ENCODE data around the gene CLCN6.

DNA sequence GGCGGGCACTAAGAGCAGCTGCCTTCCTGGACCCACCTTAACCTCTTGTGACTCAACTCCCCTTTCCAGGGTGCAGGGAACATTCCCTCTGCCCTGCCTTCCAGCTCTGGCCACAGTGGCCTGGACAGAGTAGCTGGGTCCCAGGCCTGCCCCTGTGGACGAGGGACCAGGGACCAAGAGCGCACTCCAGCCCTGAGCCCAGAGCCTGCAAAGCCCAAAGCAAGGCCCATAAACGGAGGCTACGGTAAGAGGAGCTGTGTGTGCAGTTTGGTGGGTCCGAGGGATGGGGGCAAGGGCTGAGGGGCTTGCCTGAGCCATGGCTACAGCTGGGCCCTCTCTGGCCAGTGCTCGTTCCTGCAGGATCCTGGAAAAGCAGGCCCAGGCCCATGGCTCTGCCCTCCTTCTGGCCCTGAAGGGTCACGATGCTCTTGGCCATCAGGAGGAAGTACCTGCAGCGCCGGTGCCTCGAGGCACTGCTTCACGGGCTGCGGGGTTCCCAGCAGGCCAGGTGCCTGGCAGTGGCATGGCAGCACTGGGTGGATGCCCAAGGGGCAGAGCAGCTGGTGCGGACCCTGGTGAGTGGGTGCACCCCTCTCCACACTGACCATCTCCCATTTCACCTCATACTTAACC lies 18.1 kb upstream of the CLCN6 start:
- TF ChIP-seq CTCF (IDR thresholded peaks at IDR 0.05; ENCODE audit: poor library complexity, severe bottlenecking), result no peak
- TF ChIP-seq EZH2 (IDR thresholded peaks at IDR 0.05; ENCODE audit: borderline replicate concordance, insufficient read depth, low read length, poor library complexity, severe bottlenecking), result no peak
- no peak for TF ChIP-seq POLR2AphosphoS5 (IDR thresholded peaks at IDR 0.05)
- no peak for TF ChIP-seq EP300 (conservative IDR thresholded peaks at IDR 0.05; ENCODE audit: poor library complexity, severe bottlenecking)
- TF ChIP-seq RAD21 (conservative IDR thresholded peaks at IDR 0.05), result no peak
- no peak for TF ChIP-seq TAF1 (IDR thresholded peaks at IDR 0.05; ENCODE audit: low read depth)
- TF ChIP-seq, protein P1, sequence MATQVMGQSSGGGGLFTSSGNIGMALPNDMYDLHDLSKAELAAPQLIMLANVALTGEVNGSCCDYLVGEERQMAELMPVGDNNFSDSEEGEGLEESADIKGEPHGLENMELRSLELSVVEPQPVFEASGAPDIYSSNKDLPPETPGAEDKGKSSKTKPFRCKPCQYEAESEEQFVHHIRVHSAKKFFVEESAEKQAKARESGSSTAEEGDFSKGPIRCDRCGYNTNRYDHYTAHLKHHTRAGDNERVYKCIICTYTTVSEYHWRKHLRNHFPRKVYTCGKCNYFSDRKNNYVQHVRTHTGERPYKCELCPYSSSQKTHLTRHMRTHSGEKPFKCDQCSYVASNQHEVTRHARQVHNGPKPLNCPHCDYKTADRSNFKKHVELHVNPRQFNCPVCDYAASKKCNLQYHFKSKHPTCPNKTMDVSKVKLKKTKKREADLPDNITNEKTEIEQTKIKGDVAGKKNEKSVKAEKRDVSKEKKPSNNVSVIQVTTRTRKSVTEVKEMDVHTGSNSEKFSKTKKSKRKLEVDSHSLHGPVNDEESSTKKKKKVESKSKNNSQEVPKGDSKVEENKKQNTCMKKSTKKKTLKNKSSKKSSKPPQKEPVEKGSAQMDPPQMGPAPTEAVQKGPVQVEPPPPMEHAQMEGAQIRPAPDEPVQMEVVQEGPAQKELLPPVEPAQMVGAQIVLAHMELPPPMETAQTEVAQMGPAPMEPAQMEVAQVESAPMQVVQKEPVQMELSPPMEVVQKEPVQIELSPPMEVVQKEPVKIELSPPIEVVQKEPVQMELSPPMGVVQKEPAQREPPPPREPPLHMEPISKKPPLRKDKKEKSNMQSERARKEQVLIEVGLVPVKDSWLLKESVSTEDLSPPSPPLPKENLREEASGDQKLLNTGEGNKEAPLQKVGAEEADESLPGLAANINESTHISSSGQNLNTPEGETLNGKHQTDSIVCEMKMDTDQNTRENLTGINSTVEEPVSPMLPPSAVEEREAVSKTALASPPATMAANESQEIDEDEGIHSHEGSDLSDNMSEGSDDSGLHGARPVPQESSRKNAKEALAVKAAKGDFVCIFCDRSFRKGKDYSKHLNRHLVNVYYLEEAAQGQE (IDR thresholded peaks at IDR 0.05; ENCODE audit: borderline replicate concordance), result no peak
